HCT116 (cell line): ENCODE measurements around the gene ABHD12.

Experiments used
- YY1 ChIP-seq: IDR thresholded peaks from 2 replicates; pipeline ENCODE4 v1.6.1; 2011; ENCODE audit warnings: low read length, low read depth, moderate library complexity, mild to moderate bottlenecking; ENCODE audit not compliant: insufficient replicate concordance; ENCODE audit errors: extremely low read depth
- TF ChIP-seq, protein P1 (sequence below), 3 experiments: fragments of 200-600 bp in 1 of 3; sonication (generic) in 1 of 3; IDR thresholded peaks in 2 of 3; conservative IDR thresholded peaks in 1 of 3; 2 replicates each; pipeline ENCODE4 v1.5.1; 2012 to 2017; ENCODE audit warnings: low read depth in 2 of 3, low read length in 2 of 3, antibody characterized with exemption in 1 of 3, borderline replicate concordance in 1 of 3, control low read depth in 1 of 3, mild to moderate bottlenecking in 1 of 3, mixed read lengths in 1 of 3, mixed run types in 1 of 3, moderate library complexity in 1 of 3; ENCODE audit not compliant: insufficient read depth in 1 of 3

DNA sequence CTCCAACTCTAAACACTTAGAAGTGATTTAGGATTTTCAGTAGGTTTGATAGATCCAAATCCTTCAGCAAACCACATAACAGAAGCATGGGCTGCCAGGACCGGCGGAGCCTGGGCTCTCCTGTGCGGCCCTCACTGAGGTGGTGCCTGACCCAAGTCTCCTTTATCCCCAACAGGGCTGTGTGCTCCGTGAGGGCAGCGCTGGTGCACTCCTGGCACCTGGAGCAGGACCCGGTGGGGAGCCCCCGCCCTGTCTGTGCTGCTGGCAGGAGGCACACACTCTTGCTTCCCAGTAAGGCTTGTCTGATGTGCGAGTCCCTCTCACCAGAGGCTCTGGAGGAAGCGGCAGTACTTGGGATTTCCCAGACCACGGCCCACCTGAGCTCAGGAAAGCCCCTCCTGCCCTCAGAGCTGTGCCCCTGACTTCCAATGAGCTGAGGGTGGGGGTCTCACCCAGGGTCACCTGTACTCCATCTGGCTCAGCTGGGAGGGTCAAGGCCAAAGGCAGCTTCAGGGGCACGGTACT is 86.5 kb downstream of the ABHD12 start:
- no peak for TF ChIP-seq YY1
- TF ChIP-seq, protein P1, sequence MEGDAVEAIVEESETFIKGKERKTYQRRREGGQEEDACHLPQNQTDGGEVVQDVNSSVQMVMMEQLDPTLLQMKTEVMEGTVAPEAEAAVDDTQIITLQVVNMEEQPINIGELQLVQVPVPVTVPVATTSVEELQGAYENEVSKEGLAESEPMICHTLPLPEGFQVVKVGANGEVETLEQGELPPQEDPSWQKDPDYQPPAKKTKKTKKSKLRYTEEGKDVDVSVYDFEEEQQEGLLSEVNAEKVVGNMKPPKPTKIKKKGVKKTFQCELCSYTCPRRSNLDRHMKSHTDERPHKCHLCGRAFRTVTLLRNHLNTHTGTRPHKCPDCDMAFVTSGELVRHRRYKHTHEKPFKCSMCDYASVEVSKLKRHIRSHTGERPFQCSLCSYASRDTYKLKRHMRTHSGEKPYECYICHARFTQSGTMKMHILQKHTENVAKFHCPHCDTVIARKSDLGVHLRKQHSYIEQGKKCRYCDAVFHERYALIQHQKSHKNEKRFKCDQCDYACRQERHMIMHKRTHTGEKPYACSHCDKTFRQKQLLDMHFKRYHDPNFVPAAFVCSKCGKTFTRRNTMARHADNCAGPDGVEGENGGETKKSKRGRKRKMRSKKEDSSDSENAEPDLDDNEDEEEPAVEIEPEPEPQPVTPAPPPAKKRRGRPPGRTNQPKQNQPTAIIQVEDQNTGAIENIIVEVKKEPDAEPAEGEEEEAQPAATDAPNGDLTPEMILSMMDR (IDR thresholded peaks at IDR 0.05 in 2 of 3, conservative IDR thresholded peaks at IDR 0.05 in 1 of 3; ENCODE audit: borderline replicate concordance in 1 of 3, insufficient read depth in 1 of 3, low read depth in 2 of 3, low read length in 2 of 3) = no peak
